GM23338 (cell line): ENCODE measurements around the gene CRTC3. TPM values are rescaled to one million over a fixed set of nuclear protein-coding genes. Genes with fewer than 3 reads are reported as not detected.

Source experiments
- ATAC-seq: fragments of 200-7000 bp; cut with Tn5 transposase; 3 replicates; pipeline ENCODE4 v1.9.1; 2020
- DNase-seq: peaks from one replicate; pipeline ENCODE4 v3.0.0-alpha.2; 2015; ENCODE audit warnings: low spot score
- H2AFZ ChIP-seq: fragments of 200-600 bp; sonication (generic); 2 replicates; pipeline ENCODE4 v1.8.0; 2016; ENCODE audit warnings: antibody characterized with exemption, mild to moderate bottlenecking, moderate library complexity
- H3F3A ChIP-seq: fragments of 200-600 bp; sonication (generic); replicated peaks from 2 replicates; pipeline ENCODE4 v1.8.0; 2017; ENCODE audit warnings: antibody characterized with exemption, mixed run types, low read depth
- H3K27ac ChIP-seq: fragments of 200-600 bp; sonication (generic); 2 replicates; pipeline ENCODE4 v1.6.1; 2016; ENCODE audit warnings: low read depth
- H3K27me3 ChIP-seq: fragments of 200-600 bp; sonication (generic); 2 replicates; pipeline ENCODE4 v1.8.0; 2016; ENCODE audit warnings: mild to moderate bottlenecking, mixed run types, moderate library complexity; ENCODE audit not compliant: insufficient read depth
- H3K36me3 ChIP-seq: fragments of 200-600 bp; sonication (generic); 2 replicates; pipeline ENCODE4 v1.8.0; 2016; ENCODE audit warnings: mild to moderate bottlenecking; ENCODE audit not compliant: insufficient read depth
- H3K4me1 ChIP-seq: fragments of 200-600 bp; sonication (generic); 2 replicates; pipeline ENCODE4 v1.8.0; 2016; ENCODE audit warnings: mild to moderate bottlenecking, moderate library complexity; ENCODE audit not compliant: insufficient read depth
- H3K4me2 ChIP-seq: fragments of 200-600 bp; sonication (generic); 2 replicates; pipeline ENCODE4 v1.7.1; 2017; ENCODE audit warnings: mixed run types
- H3K4me3 ChIP-seq: fragments of 200-600 bp; sonication (generic); 2 replicates; pipeline ENCODE4 v1.6.1; 2016; ENCODE audit warnings: mixed run types
- H3K79me2 ChIP-seq: fragments of 200-600 bp; sonication (generic); replicated peaks from 2 replicates; pipeline ENCODE4 v1.8.0; 2017; ENCODE audit warnings: mild to moderate bottlenecking; ENCODE audit not compliant: insufficient read depth
- H3K9me2 ChIP-seq: fragments of 200-600 bp; sonication (generic); 2 replicates; pipeline ENCODE4 v1.8.0; 2017; ENCODE audit not compliant: insufficient read depth
- H4K20me1 ChIP-seq: fragments of 200-600 bp; sonication (generic); replicated peaks from 2 replicates; pipeline ENCODE4 v1.8.0; 2017; ENCODE audit warnings: mild to moderate bottlenecking; ENCODE audit not compliant: insufficient read depth
- H3K27ac Mint-ChIP-seq: 2 replicates; pipeline ENCODE4 v1.8.0; 2020; ENCODE audit warnings: inconsistent platforms, mild to moderate bottlenecking, moderate library complexity, mixed read lengths
- H3K27me3 Mint-ChIP-seq: 3 replicates; pipeline ENCODE4 v1.8.0; 2022; ENCODE audit warnings: low read depth, mild to moderate bottlenecking, moderate library complexity, mixed read lengths, inconsistent platforms; ENCODE audit not compliant: insufficient read depth, poor library complexity
- H3K36me3 Mint-ChIP-seq: 3 replicates; pipeline ENCODE4 v1.8.0; 2021; ENCODE audit warnings: low read depth, mild to moderate bottlenecking, inconsistent platforms, moderate library complexity, mixed read lengths
- H3K4me1 Mint-ChIP-seq: 3 replicates; pipeline ENCODE4 v1.8.0; 2020; ENCODE audit warnings: mild to moderate bottlenecking, inconsistent platforms, mixed read lengths
- H3K4me3 Mint-ChIP-seq: 3 replicates; pipeline ENCODE4 v1.8.0; 2021; ENCODE audit warnings: moderate library complexity, mild to moderate bottlenecking, inconsistent platforms, mixed read lengths
- H3K9me3 Mint-ChIP-seq: 3 replicates; pipeline ENCODE4 v1.8.0; 2020; ENCODE audit warnings: moderate library complexity, mild to moderate bottlenecking, inconsistent platforms, mixed read lengths
- CREB1 ChIP-seq: fragments of 250-450 bp; sonication (Bioruptor Pico); IDR thresholded peaks from 2 replicates; pipeline ENCODE4 v1.5.0; 2020; ENCODE audit warnings: low read depth, mild to moderate bottlenecking, moderate library complexity
- CTCF ChIP-seq, 2 experiments: fragments of 200-600 bp in 1 of 2; sonication (generic) in 1 of 2; conservative IDR thresholded peaks; 2 replicates each; pipeline versions ENCODE4 v1.5.1 to v1.6.1; 2016 to 2017; ENCODE audit warnings: antibody characterized with exemption in 2 of 2, low read depth in 2 of 2, mild to moderate bottlenecking in 2 of 2, moderate library complexity in 1 of 2
- EZH2 ChIP-seq: fragments of 200-600 bp; sonication (generic); IDR thresholded peaks from one replicate; pipeline ENCODE4 v1.8.0; 2017; ENCODE audit warnings: antibody characterized with exemption, mild to moderate bottlenecking, low read depth; ENCODE audit not compliant: unreplicated experiment
- EZH2phosphoT487 ChIP-seq: fragments of 200-600 bp; sonication (generic); IDR thresholded peaks from one replicate; pipeline ENCODE4 v1.8.1; 2018; ENCODE audit warnings: antibody characterized with exemption; ENCODE audit not compliant: unreplicated experiment
- POLR2AphosphoS5 ChIP-seq: IDR thresholded peaks from 2 replicates; pipeline ENCODE4 v1.6.1; 2016; ENCODE audit warnings: antibody characterized with exemption, low read depth
- REST ChIP-seq: IDR thresholded peaks from one replicate; pipeline ENCODE4 v1.6.1; 2018; ENCODE audit warnings: antibody characterized with exemption; ENCODE audit not compliant: unreplicated experiment
- ZNF114 ChIP-seq: fragments of 250-450 bp; sonication (Bioruptor Pico); IDR thresholded peaks from 2 replicates; pipeline ENCODE4 v1.5.0; 2020; ENCODE audit warnings: mild to moderate bottlenecking, moderate library complexity
- ZNF331 ChIP-seq: fragments of 250-450 bp; sonication (Bioruptor Pico); IDR thresholded peaks from 2 replicates; pipeline ENCODE4 v1.5.0; 2020; ENCODE audit warnings: low read depth, mild to moderate bottlenecking, moderate library complexity
- ZNF462 ChIP-seq: fragments of 250-450 bp; sonication (Bioruptor Pico); IDR thresholded peaks from 2 replicates; pipeline ENCODE4 v1.5.0; 2020; ENCODE audit warnings: mild to moderate bottlenecking, moderate library complexity
- polyA plus RNA-seq: library from polyadenylated mRNA; unstranded; fragments of >200 nt; fragmentation: Nextera tagmentation; extraction: Ambion mirVana; gene quantifications from 2 replicates; pipeline ENCODE4 v1.2.1, GENCODE V29; 2016
- total RNA-seq: library from RNA; depleted of rRNA; stranded (reverse); fragments of >200 nt; shearing (Covaris generic); gene quantifications from 2 replicates; pipeline ENCODE4 v1.2.3, GENCODE V29; 2014

The CRTC3 gene
- total and polyA plus RNA-seq, 2 experiments from 2014 or later = 2.8 to 3.8 TPM

- Mint-ChIP-seq H3K36me3 (no peaks in the 10 kb centered on the region), H3K4me1 (no peaks in the 10 kb centered on the region; the same call in 2 of the 3 replicates), H3K4me3 (no peak overlapping the region), H3K27me3 (peaks cover 9% of the 10 kb centered on the region), H3K9me3 (no peaks in the 10 kb centered on the region), H3K27ac (no peak overlapping the region)
- no peaks in the 10 kb centered on the region for H4K20me1 ChIP-seq
- H3K79me2 ChIP-seq = no peaks in the 10 kb centered on the region
- H3K9me2 ChIP-seq = 0 out of 2 replicates have a peak, but pooled peaks cover 5% of the 10 kb centered on the region
- H3K27me3 ChIP-seq = no peaks in the 10 kb centered on the region
- no peak for TF ChIP-seq ZNF462
- no peak for TF ChIP-seq POLR2AphosphoS5
- TF ChIP-seq CTCF (conservative IDR thresholded peaks at IDR 0.05; ENCODE audit: low read depth in 2 of 2) = no peak
- TF ChIP-seq EZH2 = no peak
- no peak for TF ChIP-seq EZH2phosphoT487
- TF ChIP-seq ZNF114 (CRISPR knock-in tag) = no peak
- no peak for TF ChIP-seq REST
- no peak for TF ChIP-seq CREB1 (CRISPR knock-in tag)
- no peak for TF ChIP-seq ZNF331 (CRISPR knock-in tag)
- H3K4me3 ChIP-seq = no peak overlapping the region
- ATAC-seq = no peak
- H3K4me2 ChIP-seq = no peak overlapping the region
- no peaks in the 10 kb centered on the region for H3K36me3 ChIP-seq
- H3K27ac ChIP-seq = no peak overlapping the region
- H2AFZ ChIP-seq = no peak overlapping the region
- H3K4me1 ChIP-seq = no peaks in the 10 kb centered on the region
- H3F3A ChIP-seq = no peaks in the 10 kb centered on the region
- DNase-seq = no peak
Measured at GRCh38 chr15:90674476-90674875, 144.8 kb downstream of the CRTC3 start.
